Activated T-cell treated with anti-CD3 and anti-CD28 coated beads, Interleukin-2, amount 50 U/mL, for 72 hours (primary cell): ENCODE data around the gene IL31. TPM values are rescaled to one million over a fixed set of nuclear protein-coding genes. Genes with fewer than 3 reads are reported as not detected.
A peak's percentile ranks its signal among the peaks of the same experiment; 100 is the strongest.

Source experiments
- ATAC-seq, 2 donors: fragments of 150-1000 bp; cut with Tn5 transposase; replicated peaks in 1 of 2; 2 replicates each; pipeline ENCODE4 v1.10.0; 2021; ENCODE audit warnings: moderate library complexity in 2 of 2, mild to moderate bottlenecking in 1 of 2
- DNase-seq, 2 donors: peaks; one replicate each; pipeline ENCODE4 v3.0.0; 2021 to 2022; ENCODE audit warnings: mixed read lengths in 1 of 2
- H3K27ac Mint-ChIP-seq: one replicate; pipeline ENCODE4 v1.8.0; 2022; ENCODE audit warnings: mild to moderate bottlenecking, moderate library complexity, mixed read lengths
- H3K27me3 Mint-ChIP-seq: one replicate; pipeline ENCODE4 v1.8.0; 2022; ENCODE audit warnings: low read depth, mixed read lengths
- H3K36me3 Mint-ChIP-seq, 2 donors: one replicate each; pipeline ENCODE4 v1.8.0; 2022; ENCODE audit warnings: mixed read lengths in 2 of 2, mild to moderate bottlenecking in 1 of 2; ENCODE audit not compliant: insufficient read depth in 2 of 2
- H3K4me1 Mint-ChIP-seq: one replicate; pipeline ENCODE4 v1.8.0; 2022; ENCODE audit warnings: low read depth, mixed read lengths
- H3K4me3 Mint-ChIP-seq, 2 donors: one replicate each; pipeline ENCODE4 v1.8.0; 2022; ENCODE audit warnings: mild to moderate bottlenecking in 2 of 2, mixed read lengths in 2 of 2, moderate library complexity in 2 of 2
- H3K9me3 Mint-ChIP-seq, 2 donors: one replicate each; pipeline ENCODE4 v1.8.0; 2022; ENCODE audit warnings: mixed read lengths in 2 of 2
- total RNA-seq, 2 donors: library from RNA; stranded (reverse); gene quantifications; one replicate each; pipeline ENCODE4 v1.2.3, GENCODE V29; 2022

IL31 gene
- total RNA-seq, 2 donors from 2014 or later = 4.0 to 8.0 TPM

DNA sequence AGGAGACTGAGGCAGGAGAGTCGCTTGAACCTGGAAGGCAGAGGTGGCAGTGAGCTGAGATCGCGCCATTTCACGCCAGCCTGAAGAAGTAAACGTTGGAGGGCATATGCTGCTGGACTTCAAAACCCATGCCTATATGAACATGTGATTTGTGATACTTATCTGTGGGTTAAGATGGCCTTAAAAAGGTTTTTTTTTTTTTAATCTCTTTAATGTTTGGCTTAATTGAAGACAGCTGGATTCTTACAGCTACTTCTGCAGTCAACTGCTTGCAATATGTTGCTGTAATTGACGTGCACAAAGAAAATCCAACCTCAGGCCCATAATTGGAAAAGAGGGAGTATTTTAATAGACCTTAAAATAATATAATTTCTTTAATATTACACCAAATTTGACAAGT lies 28.0 kb upstream of the IL31 start:
- H3K9me3 Mint-ChIP-seq = no peaks in the 10 kb centered on the region
- peaks cover 36% of the 10 kb centered on the region for H3K27me3 Mint-ChIP-seq
- H3K36me3 Mint-ChIP-seq = no peaks in the 10 kb centered on the region
- DNase-seq (no peak), ATAC-seq (no peak)
- no peak overlapping the region for H3K27ac Mint-ChIP-seq
- H3K4me1 Mint-ChIP-seq = peaks cover 20% of the 10 kb centered on the region
- no peak overlapping the region for H3K4me3 Mint-ChIP-seq

DNA sequence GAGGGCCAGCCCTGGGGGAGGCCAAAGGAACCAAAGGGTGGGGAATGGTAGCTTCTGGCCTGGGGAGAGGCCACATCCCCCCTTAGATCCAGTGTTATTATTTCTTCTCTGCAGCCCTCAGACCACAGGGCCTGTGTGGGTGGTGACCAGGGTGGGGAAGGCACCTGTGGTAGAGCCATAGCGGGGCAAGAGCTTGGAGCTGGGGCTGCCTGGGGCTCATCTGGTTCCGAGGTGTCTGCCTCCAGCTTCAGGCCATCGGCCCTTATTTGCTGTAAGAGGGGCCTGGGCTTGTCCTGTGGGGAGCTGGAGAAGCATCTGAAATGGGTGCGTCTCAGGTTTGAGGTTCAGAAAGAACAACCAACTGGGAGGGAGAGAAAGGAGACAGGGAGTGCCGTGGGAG lies 27.4 kb upstream of the IL31 start:
- Mint-ChIP-seq H3K4me1 (peaks cover 20% of the 10 kb centered on the region), H3K36me3 (no peaks in the 10 kb centered on the region), H3K27me3 (peaks cover 36% of the 10 kb centered on the region), H3K27ac (no peak overlapping the region), H3K4me3 (no peak overlapping the region), H3K9me3 (no peaks in the 10 kb centered on the region)
- no peak for DNase-seq
- ATAC-seq = no peak

DNA sequence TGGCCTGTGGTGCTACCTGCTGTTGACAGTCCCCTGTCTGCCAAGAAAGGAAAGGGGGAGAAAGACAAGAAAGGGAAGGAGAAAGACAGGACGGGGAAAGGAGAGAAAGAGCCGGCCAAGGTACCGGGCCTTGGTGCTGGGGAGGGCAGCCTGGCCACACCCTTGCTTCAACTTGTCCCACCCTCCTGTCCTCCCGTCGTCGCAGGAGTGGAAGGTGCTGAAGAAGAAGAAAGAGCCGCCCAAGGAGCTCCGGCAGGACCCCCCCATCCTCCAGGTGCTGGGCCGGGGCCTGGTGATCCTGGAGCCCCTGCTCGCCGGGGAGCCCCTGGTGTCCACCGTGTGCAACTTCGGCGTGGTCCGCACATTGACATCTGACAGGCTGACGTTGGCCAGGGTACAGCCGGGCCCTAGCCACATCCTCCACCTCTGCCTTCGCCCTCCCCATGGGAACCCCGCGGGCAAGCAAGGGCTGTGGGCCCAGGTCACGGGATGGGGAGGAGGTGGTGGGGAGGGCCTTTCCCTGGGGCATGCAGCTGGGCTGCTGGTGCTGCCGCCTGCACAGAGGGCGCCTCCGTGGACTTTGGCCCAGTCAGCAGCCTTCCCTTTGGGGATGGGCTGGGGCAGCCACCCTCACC lies 26.6 kb upstream of the IL31 start:
- Mint-ChIP-seq H3K4me3 (no peak overlapping the region), H3K27ac (no peak overlapping the region), H3K4me1 (peaks cover 20% of the 10 kb centered on the region), H3K36me3 (peaks cover 0 to 1% of the 10 kb centered on the region in 2 donors), H3K9me3 (no peaks in the 10 kb centered on the region), H3K27me3 (peaks cover 36% of the 10 kb centered on the region)
- ATAC-seq (no peak), DNase-seq (no peak)

DNA sequence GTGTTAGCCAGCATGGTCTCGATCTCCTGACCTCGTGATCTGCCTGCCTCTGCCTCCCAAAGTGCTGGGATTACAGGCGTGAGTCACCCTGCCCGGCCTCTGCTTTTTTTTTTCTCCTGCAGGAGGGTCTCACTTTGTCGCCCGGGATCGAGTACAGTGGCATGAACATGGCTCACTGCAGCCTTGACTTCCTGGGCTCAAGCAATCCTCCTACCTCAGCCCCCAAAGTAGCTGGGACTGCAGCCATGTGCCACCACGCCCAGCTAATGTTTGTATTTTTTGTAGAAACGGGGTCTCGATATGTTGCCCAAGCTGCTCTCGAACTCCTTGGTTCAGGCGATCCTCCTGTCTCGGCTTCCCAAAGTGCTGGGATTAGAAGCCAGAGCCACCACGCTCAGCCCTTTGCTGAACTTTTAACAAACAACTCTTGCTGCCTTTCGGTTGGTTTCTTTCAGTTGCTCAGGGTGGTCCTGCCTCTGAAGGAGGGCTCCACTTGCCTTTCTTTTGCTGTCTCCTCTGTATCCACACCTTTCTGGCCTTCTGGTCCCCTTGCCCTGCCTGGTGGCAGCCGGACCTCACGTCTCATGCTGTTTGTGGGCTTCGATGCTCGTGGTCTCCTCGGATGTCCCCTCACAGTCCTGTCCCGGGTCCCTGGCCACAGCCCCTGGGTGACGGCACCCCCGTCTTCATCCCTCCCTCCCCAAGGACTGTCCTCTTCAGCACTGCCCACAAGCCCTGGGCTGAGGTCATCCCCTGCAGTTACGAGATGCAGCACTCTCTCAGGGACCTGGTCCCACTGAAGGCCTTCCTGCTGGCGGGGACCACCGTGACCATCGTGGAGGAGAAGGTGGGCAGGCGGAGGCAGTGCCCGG lies 25.7 kb upstream of the IL31 start:
- peaks cover 0 to 1% of the 10 kb centered on the region in 2 donors for H3K9me3 Mint-ChIP-seq
- peaks cover 20% of the 10 kb centered on the region for H3K4me1 Mint-ChIP-seq
- no peak overlapping the region for H3K27ac Mint-ChIP-seq
- H3K27me3 Mint-ChIP-seq = peaks cover 30% of the 10 kb centered on the region
- DNase-seq (no peak), ATAC-seq (no peak)
- H3K36me3 Mint-ChIP-seq = peaks cover 0 to 3% of the 10 kb centered on the region in 2 donors
- H3K4me3 Mint-ChIP-seq = no peak overlapping the region

DNA sequence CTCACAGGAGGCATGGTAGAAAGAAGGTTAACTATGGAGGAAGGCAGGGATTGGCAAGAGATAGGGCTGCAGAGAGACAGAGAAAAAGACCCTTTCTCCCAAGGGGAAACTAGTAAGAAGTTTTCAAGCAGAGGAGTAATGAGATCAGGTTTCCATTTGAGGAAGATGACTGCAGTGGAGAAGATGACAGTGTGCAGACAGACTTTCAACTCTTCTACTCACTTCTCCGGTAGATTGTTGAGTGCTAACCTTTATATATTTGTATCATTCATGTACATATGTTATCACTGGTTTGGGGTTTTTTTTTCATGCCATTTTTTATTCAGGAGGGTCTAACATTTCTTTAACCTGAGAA lies 23.6 kb upstream of the IL31 start:
- DNase-seq = no peak
- peak; percentile 24 to 69 for ATAC-seq
- peaks cover 0 to 3% of the 10 kb centered on the region in 2 donors for H3K36me3 Mint-ChIP-seq
- peaks cover 12% of the 10 kb centered on the region for H3K4me1 Mint-ChIP-seq
- H3K4me3 Mint-ChIP-seq = peak overlapping the region; percentile 4 to 48
- peaks cover 0 to 1% of the 10 kb centered on the region in 2 donors for H3K9me3 Mint-ChIP-seq
- no peak overlapping the region for H3K27ac Mint-ChIP-seq
- H3K27me3 Mint-ChIP-seq = peaks cover 19% of the 10 kb centered on the region

DNA sequence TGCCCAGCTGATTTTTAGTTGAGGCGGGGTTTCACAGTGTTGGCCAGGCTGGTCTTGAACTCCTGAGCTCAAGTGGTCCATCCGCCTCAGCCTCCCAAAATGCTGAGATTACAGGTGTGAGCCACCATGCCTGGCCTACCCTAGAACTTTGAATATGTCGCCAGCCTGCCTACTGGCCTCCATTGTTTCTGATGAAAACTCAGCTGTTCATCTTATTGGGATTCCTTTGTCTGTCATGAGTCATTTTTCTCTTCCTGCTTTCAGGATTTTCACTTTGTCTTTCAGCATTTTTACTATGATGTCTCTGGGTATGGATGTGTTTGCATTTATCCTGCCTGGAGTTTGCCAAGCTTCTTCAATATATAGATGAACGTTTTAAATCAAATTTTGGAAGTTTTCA lies 21.4 kb upstream of the IL31 start:
- peaks cover 0 to 1% of the 10 kb centered on the region in 2 donors for H3K9me3 Mint-ChIP-seq
- H3K27me3 Mint-ChIP-seq = peaks cover 11% of the 10 kb centered on the region
- DNase-seq = no peak
- no peak overlapping the region for H3K4me3 Mint-ChIP-seq
- peaks cover 0 to 3% of the 10 kb centered on the region in 2 donors for H3K36me3 Mint-ChIP-seq
- no peak for ATAC-seq
- H3K27ac Mint-ChIP-seq = no peak overlapping the region
- peaks cover 12% of the 10 kb centered on the region for H3K4me1 Mint-ChIP-seq

DNA sequence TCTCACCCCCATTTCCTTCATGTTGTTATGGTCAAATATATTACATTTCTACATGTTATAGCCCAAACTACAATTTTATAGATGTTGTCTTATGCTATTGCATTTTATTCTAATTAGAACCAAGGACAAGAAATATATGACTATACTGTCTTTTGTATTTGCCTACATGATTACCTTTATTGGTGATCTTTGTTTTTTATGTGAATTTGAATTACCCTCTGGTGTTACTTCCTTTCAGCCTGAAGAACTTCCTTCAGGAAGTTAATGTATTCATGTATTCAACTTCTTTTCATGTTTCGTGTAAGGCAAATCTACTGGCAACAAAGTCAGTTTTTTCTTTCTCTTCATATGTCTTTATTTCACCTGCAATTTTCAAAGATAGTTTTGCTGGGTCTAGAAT lies 20.8 kb upstream of the IL31 start:
- peaks cover 0 to 3% of the 10 kb centered on the region in 2 donors for H3K36me3 Mint-ChIP-seq
- no peak overlapping the region for H3K4me3 Mint-ChIP-seq
- H3K27ac Mint-ChIP-seq = no peak overlapping the region
- DNase-seq (no peak), ATAC-seq (no peak)
- peaks cover 0 to 1% of the 10 kb centered on the region in 2 donors for H3K9me3 Mint-ChIP-seq
- H3K27me3 Mint-ChIP-seq = peaks cover 5% of the 10 kb centered on the region
- peaks cover 15% of the 10 kb centered on the region for H3K4me1 Mint-ChIP-seq

DNA sequence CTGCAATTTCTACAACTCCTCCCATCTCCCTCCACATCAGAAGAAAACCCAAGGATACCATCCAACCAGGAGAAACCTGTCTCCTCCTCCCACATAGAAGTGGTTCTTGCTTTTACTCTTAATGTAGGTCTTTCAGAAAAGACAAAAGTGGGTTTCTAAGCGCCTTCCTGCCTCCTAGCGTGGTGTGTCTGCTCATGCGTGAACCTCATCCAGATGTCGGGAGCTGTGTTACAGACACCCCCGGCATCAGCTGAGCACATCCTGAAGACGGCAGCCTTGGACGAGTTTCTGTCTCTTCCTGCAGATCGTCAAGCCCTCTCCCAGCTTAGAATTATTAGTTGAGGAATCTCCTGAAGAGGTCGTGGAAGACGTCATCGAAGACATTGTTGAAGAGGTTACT lies 18.4 kb upstream of the IL31 start:
- no peak for ATAC-seq
- Mint-ChIP-seq H3K4me3 (no peak overlapping the region), H3K9me3 (peaks cover 0 to 1% of the 10 kb centered on the region in 2 donors), H3K27ac (no peak overlapping the region), H3K36me3 (peaks cover 0 to 3% of the 10 kb centered on the region in 2 donors), H3K4me1 (peaks cover 6% of the 10 kb centered on the region), H3K27me3 (no peaks in the 10 kb centered on the region)
- DNase-seq = no peak

DNA sequence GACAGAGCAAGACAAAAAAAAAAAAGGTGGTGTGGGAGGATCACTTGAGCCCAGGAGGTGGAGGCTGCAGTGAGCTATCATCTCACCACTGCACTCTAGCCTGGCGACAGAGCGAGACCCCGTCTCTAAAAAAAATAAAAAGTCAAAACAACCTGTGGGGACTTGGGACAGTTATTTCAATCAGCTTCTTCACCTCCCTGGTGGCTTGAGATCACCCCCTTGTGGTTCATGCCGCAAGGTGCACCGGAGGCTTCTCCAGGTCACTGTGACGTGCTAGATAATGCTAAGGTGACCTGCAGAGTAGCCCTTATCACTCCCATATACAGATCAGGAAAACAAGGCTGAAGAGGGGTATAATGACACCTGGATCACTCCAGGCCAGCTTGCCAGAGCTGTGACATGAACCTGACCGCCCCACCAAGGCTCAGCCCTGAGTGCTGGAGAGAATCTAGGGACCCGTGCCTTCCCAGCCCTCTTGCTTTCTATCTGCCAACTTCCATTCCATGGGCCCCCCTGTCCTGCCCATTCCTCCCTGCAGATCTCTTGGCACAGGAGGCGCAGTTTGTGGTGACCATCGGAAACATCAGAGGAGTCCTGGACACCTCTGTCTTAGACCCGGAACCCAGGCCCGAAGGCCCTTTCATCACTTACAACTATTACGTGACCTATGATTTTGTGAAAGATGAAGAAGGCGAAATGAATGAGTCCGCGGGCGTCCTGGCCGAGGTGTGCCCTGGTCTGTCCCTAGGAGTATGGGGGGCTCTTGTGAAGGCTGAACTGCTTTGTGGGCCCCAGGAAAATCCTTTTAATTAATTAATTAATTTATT lies 17.0 kb upstream of the IL31 start:
- H3K27me3 Mint-ChIP-seq = no peaks in the 10 kb centered on the region
- ATAC-seq (peak; percentile 90 to 91), DNase-seq (peak; percentile 76 to 83)
- no peak overlapping the region for H3K4me3 Mint-ChIP-seq
- H3K9me3 Mint-ChIP-seq = peaks cover 0 to 1% of the 10 kb centered on the region in 2 donors
- no peak overlapping the region for H3K27ac Mint-ChIP-seq
- H3K4me1 Mint-ChIP-seq = peaks cover 5% of the 10 kb centered on the region
- peaks cover 0 to 3% of the 10 kb centered on the region in 2 donors for H3K36me3 Mint-ChIP-seq

DNA sequence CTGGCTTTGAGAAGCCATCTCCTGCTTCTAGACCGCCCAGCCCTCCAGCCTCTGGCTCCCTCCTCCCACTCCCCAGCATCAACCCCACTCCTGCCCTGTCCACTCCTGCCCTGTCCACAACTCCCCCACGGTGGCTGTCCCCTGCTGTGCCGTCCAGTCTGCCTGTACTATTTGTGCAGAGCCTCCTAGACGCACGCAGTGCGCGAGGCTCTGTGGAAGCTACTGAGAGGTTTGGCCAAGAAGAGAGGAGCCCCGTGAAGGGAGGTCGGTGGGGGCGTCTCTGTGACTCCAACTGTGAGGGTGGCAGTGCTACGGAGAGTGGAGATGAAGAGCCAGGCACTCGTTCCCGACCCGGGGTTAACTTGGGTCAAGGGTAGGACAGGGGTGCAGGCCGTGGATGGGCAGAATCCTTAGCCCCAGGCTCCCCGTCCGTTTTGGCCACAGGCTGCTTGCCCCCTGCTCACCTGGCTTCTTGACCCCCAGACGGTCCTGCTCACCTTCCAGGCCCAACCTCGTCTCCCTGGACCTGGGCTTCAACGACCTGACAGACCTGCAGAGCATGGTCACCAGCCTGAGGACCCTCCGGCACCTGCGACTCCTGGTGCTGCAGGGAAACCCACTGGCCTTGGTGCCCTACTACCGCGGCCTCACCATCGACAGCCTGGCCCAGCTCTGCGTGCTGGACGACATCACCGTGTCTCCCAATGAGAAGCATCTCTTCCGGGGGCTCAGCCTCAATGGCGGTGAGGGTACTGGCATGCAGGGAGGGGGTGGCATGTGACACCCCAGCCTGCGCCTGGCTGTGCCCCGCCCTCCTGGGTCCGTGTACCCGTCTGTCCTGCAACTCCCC lies 15.8 kb upstream of the IL31 start:
- DNase-seq (no peak), ATAC-seq (no peak)
- Mint-ChIP-seq H3K4me3 (no peak overlapping the region), H3K36me3 (no peaks in the 10 kb centered on the region), H3K27me3 (peaks cover 2% of the 10 kb centered on the region), H3K27ac (no peak overlapping the region), H3K9me3 (no peaks in the 10 kb centered on the region), H3K4me1 (peaks cover 5% of the 10 kb centered on the region)

DNA sequence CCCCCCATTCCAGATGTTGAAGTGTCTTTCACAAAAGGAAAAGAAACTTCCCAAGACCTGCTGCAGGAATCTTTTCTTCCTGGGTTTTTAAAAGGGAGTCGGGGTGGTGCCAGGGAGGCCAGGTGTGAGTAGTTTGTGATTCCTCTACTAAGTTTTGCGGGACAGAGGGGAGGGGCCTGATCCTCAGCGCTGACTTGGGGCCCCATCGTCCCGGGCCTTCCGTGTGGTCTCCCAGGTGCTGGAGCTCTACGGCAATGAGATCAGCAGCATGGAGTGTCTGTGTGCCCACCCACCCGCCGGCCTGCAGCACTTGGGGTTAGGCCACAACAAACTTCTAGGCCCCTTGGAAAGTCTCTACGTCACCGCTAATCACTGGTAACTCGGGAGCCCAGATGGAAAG lies 13.4 kb upstream of the IL31 start:
- Mint-ChIP-seq H3K36me3 (no peaks in the 10 kb centered on the region), H3K9me3 (no peaks in the 10 kb centered on the region), H3K27ac (no peak overlapping the region), H3K4me3 (no peak overlapping the region), H3K27me3 (peaks cover 18% of the 10 kb centered on the region), H3K4me1 (peaks cover 15% of the 10 kb centered on the region)
- DNase-seq (no peak), ATAC-seq (no peak)

DNA sequence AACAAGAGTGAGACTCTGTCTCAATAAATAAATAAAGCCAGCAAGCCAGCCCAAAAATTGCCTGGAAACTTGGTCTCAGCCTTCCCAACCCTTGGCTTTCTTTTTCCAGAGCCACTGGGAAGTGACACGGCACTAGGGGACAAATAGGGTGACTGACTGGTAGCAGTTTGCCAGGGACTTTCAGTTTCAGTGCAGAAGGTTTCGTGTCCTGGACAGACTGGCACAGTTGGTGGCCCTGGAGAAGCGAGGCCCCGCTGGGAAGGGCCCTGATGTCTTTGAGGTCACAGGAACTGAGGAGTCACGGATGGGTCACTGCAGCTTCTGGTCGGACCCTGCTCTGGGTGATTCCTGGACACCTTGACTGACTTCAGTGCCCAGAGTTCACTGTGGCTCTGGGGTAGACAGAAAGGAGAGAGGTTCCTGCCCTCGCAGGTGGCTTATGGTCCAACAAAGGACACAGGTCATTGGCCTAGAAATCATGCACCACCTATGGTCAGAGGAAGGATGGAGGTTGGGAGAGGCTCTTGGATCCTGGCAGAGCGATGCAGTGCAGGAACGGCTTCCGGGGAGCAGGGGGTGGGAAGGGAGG lies 11.6 kb upstream of the IL31 start:
- no peak for DNase-seq

More for the DNA sequence above, 11.6 kb upstream of the IL31 start:
- Mint-ChIP-seq H3K4me1 (peaks cover 15% of the 10 kb centered on the region), H3K27me3 (peaks cover 18% of the 10 kb centered on the region), H3K9me3 (no peaks in the 10 kb centered on the region), H3K36me3 (no peaks in the 10 kb centered on the region), H3K27ac (no peak overlapping the region), H3K4me3 (no peak overlapping the region)
- no peak for ATAC-seq
